Spleen (tissue), 11 donors: Measurements from ENCODE around the gene CDHR2. TPM values are rescaled to one million over a fixed set of nuclear protein-coding genes. Genes with fewer than 3 reads are reported as not detected.

ENCODE experiments used
- DNase-seq: peaks from one replicate; pipeline ENCODE4 v3.0.0-alpha.2; 2020
- H3K27ac ChIP-seq, 8 donors: fragments of 200-600 bp; sonication (generic) in 7 of 8; 1 replicate in 4 of 8; 2 replicates in 4 of 8; pipeline versions ENCODE4 v1.5.0 to v1.8.0; 2016 to 2021; ENCODE audit warnings: inconsistent platforms in 4 of 8, mild to moderate bottlenecking in 4 of 8, moderate library complexity in 1 of 8
- H3K27me3 ChIP-seq, 7 donors: fragments of 200-600 bp; sonication (generic) in 6 of 7; replicated peaks in 1 of 7; 1 replicate in 4 of 7; 2 replicates in 3 of 7; pipeline versions ENCODE4 v1.5.0 to v1.8.0; 2016 to 2021; ENCODE audit warnings: inconsistent platforms in 3 of 7, mild to moderate bottlenecking in 1 of 7
- H3K36me3 ChIP-seq, 6 donors: fragments of 200-600 bp; sonication (generic) in 5 of 6; 1 replicate in 4 of 6; 2 replicates in 2 of 6; pipeline versions ENCODE4 v1.5.0 to v1.8.0; 2016 to 2021; ENCODE audit warnings: inconsistent platforms in 2 of 6
- H3K4me1 ChIP-seq, 6 donors: fragments of 200-600 bp; sonication (generic) in 5 of 6; 1 replicate in 3 of 6; 2 replicates in 3 of 6; pipeline versions ENCODE4 v1.5.0 to v1.8.0; 2016 to 2021; ENCODE audit warnings: inconsistent platforms in 3 of 6
- H3K4me3 ChIP-seq, 8 donors: fragments of 200-600 bp; sonication (generic) in 7 of 8; 1 replicate in 4 of 8; 2 replicates in 4 of 8; pipeline versions ENCODE4 v1.5.0 to v1.8.0; 2016 to 2021; ENCODE audit warnings: inconsistent platforms in 4 of 8, mild to moderate bottlenecking in 4 of 8, moderate library complexity in 2 of 8
- H3K9me3 ChIP-seq, 8 donors: fragments of 200-600 bp; sonication (generic) in 7 of 8; 1 replicate in 4 of 8; 2 replicates in 4 of 8; pipeline versions ENCODE4 v1.5.0 to v1.8.0; 2016 to 2021; ENCODE audit warnings: inconsistent platforms in 4 of 8
- CTCF ChIP-seq, 11 experiments: fragments of 200-600 bp in 7 of 11; fragments of 450-650 bp in 4 of 11; sonication (generic) in 4 of 11; IDR thresholded peaks in 8 of 11; conservative IDR thresholded peaks in 3 of 11; 1 replicate in 7 of 11; 2 replicates in 4 of 11; pipeline versions ENCODE4 v1.4.0 to v1.8.0; 2016 to 2021; ENCODE audit warnings: antibody characterized with exemption in 11 of 11, inconsistent platforms in 4 of 11, mild to moderate bottlenecking in 1 of 11
- POLR2A ChIP-seq, 3 donors: fragments of 450-650 bp; IDR thresholded peaks; one replicate each; pipeline ENCODE4 v1.5.1; 2017; ENCODE audit warnings: antibody characterized with exemption in 3 of 3, mild to moderate bottlenecking in 1 of 3
- POLR2AphosphoS5 ChIP-seq, 3 donors: sonication (generic); formaldehyde crosslinking; IDR thresholded peaks; one replicate each; pipeline ENCODE4 v1.5.1; 2017; ENCODE audit warnings: antibody characterized with exemption in 3 of 3
- WGBS, 5 donors: extraction: QIAGEN DNeasy Blood & Tissue Kit in 3 of 5; methylation state at CpG; one replicate each; pipeline versions ENCODE4 v1.1.5 to v1.1.7; 2013 to 2018; 5-methylcytosine and 5-hydroxymethylcytosine counted together
- intact Hi-C: fragments of 100-400 bp; cut with DNase I; formaldehyde crosslinking; loops from one replicate; pipeline ENCODE4 v1.15.0; 2023; ENCODE audit warnings: low total_unique reads
- polyA plus RNA-seq, 3 donors: library from polyadenylated mRNA; stranded (reverse); fragments of 200-250 nt; gene quantifications; one replicate each; pipeline ENCODE4 v1.2.1, GENCODE V29; 2013
- total RNA-seq, 7 donors: library from RNA; depleted of rRNA in 3 of 7; stranded (reverse); fragments of >200 nt in 3 of 7; fragmentation: NEBNext Ultra II Directional in 4 of 7; extraction: Animal tissue kit (Norgen Biotek cat#: 25700) in 4 of 7; gene quantifications; one replicate each; pipeline versions ENCODE4 v1.1.0 to v1.2.1, GENCODE V29; 2016 to 2021
- donor health status: healthy with polysubstance abuse.
- donor health status: DM: no; HTN: no; CAD: no; lungs with moderate emphysema.
- donor health status: DM: no; HTN: no; CAD: no.
- donor health status: Bipolar disorder and iron deficiency.
- donor health status: healthy.
- donor health status: DM: no; HTN: no; CAD: no.
- donor health status: DM: yes; HTN: yes; CAD: no.

CDHR2 gene
- total and polyA plus RNA-seq, 10 donors: 0.02 to 1.4 (median 0.33) TPM; not detected in 2

- H3K27ac ChIP-seq: no peak overlapping the region
- WGBS, 5 donors: 92 to 98% (median 94%) methylated on average over 3 of the region's 3 CpGs
- TF ChIP-seq POLR2A (IDR thresholded peaks at IDR 0.05) (no peak), CTCF (IDR thresholded peaks at IDR 0.05 in 8 of 11, conservative IDR thresholded peaks at IDR 0.05 in 3 of 11) (no peak), POLR2AphosphoS5 (IDR thresholded peaks at IDR 0.05) (no peak)
- peaks cover 0 to 38% (median 11%) of the 10 kb centered on the region in 7 donors for H3K27me3 ChIP-seq
- H3K4me3 ChIP-seq: no peak overlapping the region
- no peak for DNase-seq
- intact Hi-C loops: no loop called here
- peaks cover 0 to 11% (median 7%) of the 10 kb centered on the region in 6 donors for H3K4me1 ChIP-seq
- H3K9me3 ChIP-seq: no peaks in the 10 kb centered on the region
- H3K36me3 ChIP-seq: no peaks in the 10 kb centered on the region
These were observed 89.3 kb downstream of the CDHR2 start for GRCh38 chr5:176638437-176638836.

- H3K27me3 ChIP-seq: peaks cover 0 to 33% (median 3%) of the 10 kb centered on the region in 7 donors
- H3K9me3 ChIP-seq: no peaks in the 10 kb centered on the region
- WGBS, 5 donors: 44 to 57% (median 53%) methylated on average over 3 to 4 of the region's 4 CpGs
- H3K36me3 ChIP-seq: no peaks in the 10 kb centered on the region
- H3K27ac ChIP-seq: no peak overlapping the region
- no peak overlapping the region for H3K4me3 ChIP-seq
- peaks cover 0 to 3% (median 1%) of the 10 kb centered on the region in 6 donors for H3K4me1 ChIP-seq
- intact Hi-C loops: no loop called here
- no peak for DNase-seq
- TF ChIP-seq POLR2A (IDR thresholded peaks at IDR 0.05): no peak
- TF ChIP-seq POLR2AphosphoS5 (IDR thresholded peaks at IDR 0.05): no peak
- no peak for TF ChIP-seq CTCF (IDR thresholded peaks at IDR 0.05 in 8 of 11, conservative IDR thresholded peaks at IDR 0.05 in 3 of 11)
These were observed 90.1 kb downstream of the CDHR2 start for GRCh38 chr5:176639208-176639607.

- H3K4me1 ChIP-seq: no peaks in the 10 kb centered on the region
- intact Hi-C loops: no loop called here
- no peaks in the 10 kb centered on the region for H3K9me3 ChIP-seq
- H3K4me3 ChIP-seq: no peak overlapping the region
- no peak overlapping the region for H3K27ac ChIP-seq
- 59 to 92% (median 75%) methylated on average over 4 of the region's 4 CpGs; no CpG with 5 or more reads in 1 of the 5 donors for whole genome bisulfite sequencing, 5 donors
- peaks cover 0 to 25% (median 0%) of the 10 kb centered on the region in 7 donors for H3K27me3 ChIP-seq
- TF ChIP-seq POLR2AphosphoS5 (IDR thresholded peaks at IDR 0.05): no peak
- no peak for TF ChIP-seq CTCF (IDR thresholded peaks at IDR 0.05 in 8 of 11, conservative IDR thresholded peaks at IDR 0.05 in 3 of 11)
- TF ChIP-seq POLR2A (IDR thresholded peaks at IDR 0.05): no peak
- no peaks in the 10 kb centered on the region for H3K36me3 ChIP-seq
- DNase-seq: no peak
These were observed 90.8 kb downstream of the CDHR2 start for GRCh38 chr5:176639981-176640380.

GRCh38 chr5:176640616-176641015 is 91.5 kb downstream of the CDHR2 start:
- H3K9me3 ChIP-seq: no peaks in the 10 kb centered on the region
- H3K27me3 ChIP-seq: peaks cover 0 to 19% (median 0%) of the 10 kb centered on the region in 7 donors
- no peak overlapping the region for H3K27ac ChIP-seq
- no peak overlapping the region for H3K4me3 ChIP-seq
- H3K36me3 ChIP-seq: no peaks in the 10 kb centered on the region
- TF ChIP-seq CTCF (IDR thresholded peaks at IDR 0.05 in 8 of 11, conservative IDR thresholded peaks at IDR 0.05 in 3 of 11): no peak
- no peak for TF ChIP-seq POLR2AphosphoS5 (IDR thresholded peaks at IDR 0.05)
- no peak for TF ChIP-seq POLR2A (IDR thresholded peaks at IDR 0.05)
- WGBS, 5 donors: 78 to 91% (median 82%) methylated on average over 4 of the region's 4 CpGs
- intact Hi-C loops: no loop called here
- no peak for DNase-seq
- H3K4me1 ChIP-seq: no peaks in the 10 kb centered on the region
